ENCODE results near the gene TBL1XR1.
"Not testable (repeated sequence)": the region's sequence is repeated elsewhere in the genome, so short reads cannot be mapped to it uniquely, and the experiment has no call there.

The TBL1XR1 gene

DNA sequence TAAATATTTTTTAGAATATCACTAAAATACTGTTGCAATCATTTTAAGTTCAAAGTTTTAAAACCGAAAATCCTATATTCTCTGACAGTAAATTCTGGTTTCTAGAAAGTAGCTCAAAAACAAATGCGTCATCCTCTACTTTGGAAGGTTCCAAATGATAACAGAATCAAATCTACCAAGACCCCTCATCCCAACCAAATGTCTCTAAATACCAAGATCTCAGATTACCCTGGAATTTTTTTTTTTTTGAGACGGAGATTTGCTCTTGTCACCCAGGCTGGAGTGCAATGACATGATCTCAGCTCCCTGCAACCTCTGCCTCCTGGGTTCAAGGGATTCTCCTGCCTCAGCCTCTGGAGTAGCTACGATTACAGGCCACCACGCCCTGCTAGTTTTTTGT is 16.8 kb downstream of the TBL1XR1 start:
- no peak for DNase-seq

DNA sequence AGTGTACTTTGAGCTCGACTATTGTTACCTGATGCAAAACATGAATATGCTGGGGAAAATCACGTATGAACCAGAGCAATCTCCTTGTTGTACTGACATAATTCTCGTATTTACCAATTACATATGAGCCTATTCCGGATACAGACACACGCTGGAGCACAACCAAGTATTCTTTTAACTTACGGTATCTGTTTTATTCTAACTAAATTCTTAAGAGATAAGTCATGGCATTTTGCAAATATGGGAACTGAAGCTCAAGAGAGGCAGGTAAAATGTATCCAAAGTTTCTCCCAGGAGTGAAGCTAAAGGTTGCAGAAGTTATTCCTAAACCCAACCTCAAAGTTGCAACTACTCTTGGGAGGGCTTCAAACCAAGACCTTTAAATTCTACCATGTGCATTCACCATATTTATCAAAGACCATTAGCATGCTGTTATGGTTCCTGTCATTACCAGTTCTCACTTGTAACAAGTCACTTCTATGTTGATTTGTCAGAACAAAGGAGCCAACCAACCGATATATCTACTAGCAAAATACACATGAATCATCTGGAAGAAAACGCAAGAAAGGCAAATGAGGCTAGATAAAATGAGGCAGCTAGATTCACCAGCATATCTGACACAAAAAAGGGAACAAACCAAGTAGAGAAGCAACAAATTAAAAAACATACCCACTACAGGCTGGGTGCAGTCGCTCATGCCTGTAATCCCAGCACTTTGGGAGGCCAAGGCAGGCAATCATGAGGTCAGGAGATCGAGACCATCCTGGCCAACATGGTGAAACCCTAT is 17.8 kb downstream of the TBL1XR1 start:
- DNase-seq: peak; percentile 69

DNA sequence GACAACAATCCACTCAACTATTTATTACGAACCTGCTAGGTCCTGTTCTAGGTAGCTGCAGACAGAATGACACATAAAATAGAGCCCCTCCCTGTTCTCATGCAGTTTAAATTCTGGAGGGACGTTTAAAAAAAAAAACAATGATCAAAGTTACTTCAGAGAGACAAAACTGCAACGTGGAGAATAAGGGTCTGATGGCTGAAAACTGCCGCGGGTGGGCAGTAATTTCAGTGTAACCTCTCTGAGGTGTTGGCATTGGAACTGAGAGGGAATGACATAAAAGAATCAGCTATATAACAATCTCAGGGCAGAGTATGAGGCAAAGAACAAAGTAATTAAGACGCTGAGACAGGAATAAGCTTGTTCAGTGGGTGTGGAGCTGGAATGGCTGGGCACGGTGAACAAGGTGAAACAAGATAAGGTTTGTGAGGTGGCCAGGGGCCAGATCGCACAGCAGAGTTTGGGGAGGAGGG is 19.5 kb downstream of the TBL1XR1 start:
- DNase-seq: peak; percentile 51

DNA sequence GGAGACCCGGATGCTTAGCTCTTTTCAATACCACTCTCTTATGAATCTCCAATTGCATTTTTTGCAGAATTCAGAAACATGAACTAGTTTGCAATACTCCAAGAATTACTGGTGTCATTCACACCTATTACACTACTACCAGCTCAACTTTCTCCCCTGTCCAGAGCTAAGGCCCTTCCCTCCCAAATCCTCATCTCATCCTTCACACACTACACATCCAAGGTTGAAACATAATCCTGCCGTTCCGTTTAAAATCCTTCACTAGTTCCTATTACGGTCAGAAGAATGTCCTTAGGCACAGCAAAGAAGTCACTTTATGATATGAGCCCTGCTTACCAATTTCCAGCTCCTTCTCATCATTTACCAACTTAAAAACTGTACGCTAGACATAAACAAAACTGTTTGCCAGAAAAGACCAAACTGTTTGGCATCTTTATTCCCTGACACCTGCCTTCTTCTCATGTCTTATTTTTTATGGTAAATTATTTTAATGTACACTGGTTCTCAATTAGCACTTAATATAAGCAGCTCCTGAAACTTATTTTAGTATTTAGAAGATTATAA is 22.6 kb downstream of the TBL1XR1 start:
- DNase-seq: no peak

DNA sequence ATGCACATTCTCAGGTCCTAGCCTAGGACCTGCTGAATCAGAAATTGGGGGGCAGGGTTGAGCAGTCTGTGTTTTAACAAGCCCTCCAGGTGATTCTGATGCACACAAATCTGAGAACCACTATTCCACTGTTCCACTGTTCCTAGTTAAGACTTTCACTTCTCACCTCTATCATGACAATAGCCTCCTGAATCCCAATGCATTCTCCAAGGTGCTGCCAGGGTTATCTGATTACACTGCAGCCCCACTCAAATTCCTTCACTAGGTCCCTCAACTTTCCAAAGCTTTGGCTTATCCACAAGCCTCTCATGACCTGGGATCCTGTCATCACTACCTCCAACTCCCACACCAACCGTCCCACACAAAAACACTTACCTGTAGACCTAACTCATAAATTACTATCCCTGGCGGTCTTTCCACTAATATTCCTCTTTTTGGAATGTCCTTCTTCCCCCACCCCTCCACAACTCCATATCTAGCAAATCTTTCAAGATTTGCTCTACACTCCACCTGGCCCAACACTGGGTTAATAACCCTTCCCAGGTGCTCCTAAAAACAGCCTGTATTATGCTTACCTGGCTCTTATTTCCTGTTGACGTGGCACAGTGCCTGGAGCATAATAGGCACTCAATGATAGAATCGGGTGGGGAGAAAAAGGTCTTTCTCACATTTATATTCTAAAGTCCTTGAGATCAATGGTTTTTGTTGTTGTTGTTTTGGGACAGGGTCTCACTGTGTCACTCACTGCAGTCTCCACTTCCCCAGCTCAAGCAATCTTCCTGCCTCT is 27.2 kb downstream of the TBL1XR1 start:
- no peak for DNase-seq

DNA sequence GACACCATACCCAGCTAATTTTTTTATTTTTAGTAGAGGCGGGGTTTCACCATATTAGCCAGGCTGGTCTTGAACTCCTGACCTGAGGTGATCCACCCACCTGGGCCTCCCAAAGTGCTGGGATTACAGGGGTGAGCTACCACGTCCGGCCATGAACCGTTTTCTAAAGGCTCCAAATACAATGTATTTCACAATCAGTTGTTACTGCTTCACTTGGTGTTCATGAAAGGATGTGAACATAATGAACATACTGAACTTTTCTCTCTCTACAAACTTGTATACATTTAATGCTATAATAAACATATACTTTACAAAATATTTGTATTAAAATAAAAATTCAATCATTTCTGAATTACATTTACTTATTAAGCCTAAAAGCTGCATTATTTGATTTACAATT is 28.9 kb downstream of the TBL1XR1 start:
- DNase-seq: no peak

DNA sequence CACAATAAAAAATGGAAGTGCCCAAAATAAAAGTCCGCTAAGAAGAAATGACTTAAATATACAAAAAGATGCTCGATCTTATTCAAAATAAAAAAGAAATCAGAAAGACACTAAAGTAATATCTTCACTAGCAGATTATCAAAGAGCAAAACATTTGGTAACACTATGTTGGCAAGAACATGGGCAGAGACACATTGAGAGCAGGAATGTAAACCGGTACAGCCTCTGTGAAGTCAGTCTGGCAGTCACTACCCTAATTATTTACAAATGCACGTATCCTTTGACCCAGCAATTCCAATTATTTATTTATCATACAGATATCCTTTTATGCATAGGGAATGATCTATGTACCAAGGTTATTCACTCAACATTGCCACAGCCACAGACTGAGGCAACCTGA is 34.5 kb downstream of the TBL1XR1 start:
- no peak for DNase-seq

DNA sequence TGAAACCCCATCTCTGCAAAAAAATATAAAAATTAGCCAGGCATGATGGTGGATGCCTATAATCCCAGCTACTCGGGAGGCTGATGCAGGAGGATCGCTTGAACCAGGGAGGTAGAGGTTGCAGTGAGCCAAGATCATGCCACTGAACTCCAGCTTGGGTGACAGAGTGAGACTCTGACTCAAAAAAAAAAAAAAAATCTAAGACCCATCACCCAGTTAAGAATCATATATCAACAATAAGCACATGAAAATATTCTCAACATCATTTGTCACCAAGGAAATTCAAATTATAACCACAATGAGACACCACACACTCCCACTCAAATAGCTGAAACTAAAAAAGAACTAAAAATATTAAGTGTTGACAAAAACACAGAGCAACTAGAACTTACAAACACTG is 35.7 kb downstream of the TBL1XR1 start:
- not testable (repeated sequence) for DNase-seq

DNA sequence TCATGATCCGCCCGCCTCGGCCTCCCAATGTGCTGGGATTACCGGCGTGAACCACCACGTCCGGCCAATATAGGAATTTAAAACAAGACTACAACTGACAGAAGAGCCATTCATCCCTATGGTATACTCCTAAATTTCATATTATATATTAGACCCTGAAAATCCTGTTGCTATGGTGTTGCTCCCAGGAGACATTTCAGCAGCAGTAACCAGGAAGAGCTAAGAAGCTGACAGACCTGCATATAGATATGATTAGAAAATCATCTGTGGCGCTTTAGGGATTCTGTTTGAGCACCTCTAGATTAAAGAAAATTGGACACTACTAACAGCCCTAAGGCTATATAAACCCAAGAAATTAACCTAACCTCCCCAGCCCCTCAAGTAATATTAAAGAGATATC is 38.8 kb downstream of the TBL1XR1 start:
- DNase-seq: no peak

DNA sequence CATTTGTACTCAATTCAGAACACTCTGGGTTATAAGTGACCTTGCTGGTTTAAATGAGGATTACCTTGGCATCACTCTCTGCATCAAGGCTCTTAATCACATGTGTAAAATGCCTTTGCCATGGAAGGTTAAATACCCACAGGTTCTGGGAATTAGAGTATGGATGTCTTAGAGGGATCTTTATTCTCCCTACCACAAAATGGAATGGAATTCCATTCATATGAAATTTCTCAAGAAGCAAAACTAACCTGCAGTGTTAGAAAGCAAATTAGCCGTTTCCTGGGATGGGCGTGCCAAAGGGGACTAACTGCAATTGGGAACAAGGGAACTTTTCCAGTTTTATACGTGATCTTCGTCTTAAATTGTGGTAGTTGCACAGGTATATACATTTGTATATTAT is 39.8 kb downstream of the TBL1XR1 start:
- DNase-seq: no peak

DNA sequence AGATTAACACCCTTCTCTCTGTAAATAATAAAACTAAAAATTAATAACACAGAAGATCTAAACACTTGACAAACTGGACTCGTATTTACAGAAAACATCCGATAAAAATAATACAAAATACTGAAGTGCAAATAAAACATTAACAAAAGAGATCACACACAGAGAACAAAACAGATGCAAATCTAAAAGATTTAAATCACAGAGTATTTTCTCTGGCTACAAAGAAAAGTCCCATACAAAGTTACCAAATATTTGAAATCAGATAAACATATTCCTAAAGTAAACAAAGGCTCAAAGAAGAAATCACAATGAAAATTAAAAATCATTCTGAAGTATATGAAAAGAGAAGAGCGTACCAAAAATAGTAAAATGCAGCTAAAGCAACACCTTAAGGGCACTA is 42.5 kb downstream of the TBL1XR1 start:
- no peak for DNase-seq

DNA sequence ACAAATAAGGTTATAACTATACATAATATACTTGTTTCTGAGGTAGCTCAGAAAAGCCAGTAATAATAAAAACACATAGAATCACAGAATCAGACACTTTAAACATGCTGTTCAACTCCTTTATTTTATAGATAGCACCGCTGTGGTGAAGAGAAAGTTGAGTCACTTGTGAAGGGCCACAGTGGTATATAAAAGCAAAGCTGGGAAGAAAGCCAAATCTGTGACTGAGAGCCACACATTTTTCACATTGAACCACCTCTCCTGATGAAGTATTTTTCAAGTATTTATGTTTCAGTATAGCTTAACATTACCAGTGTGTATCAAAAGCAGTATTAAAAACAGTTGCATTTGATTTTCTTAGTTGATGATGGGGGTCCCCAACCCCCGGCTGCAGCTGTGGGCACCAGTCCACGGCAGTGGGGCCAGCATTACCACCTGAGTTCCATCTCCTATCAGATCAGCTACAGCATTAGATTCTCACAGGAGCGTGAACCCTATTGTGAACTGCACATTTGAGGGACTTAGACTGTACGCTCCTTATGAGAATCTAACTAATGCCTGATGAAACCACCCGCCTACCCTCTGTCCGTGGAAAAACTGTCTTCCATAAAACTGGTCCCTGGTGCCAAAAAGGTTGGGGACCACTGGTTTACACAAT is 46.2 kb downstream of the TBL1XR1 start:
- peak; percentile 83 for DNase-seq

DNA sequence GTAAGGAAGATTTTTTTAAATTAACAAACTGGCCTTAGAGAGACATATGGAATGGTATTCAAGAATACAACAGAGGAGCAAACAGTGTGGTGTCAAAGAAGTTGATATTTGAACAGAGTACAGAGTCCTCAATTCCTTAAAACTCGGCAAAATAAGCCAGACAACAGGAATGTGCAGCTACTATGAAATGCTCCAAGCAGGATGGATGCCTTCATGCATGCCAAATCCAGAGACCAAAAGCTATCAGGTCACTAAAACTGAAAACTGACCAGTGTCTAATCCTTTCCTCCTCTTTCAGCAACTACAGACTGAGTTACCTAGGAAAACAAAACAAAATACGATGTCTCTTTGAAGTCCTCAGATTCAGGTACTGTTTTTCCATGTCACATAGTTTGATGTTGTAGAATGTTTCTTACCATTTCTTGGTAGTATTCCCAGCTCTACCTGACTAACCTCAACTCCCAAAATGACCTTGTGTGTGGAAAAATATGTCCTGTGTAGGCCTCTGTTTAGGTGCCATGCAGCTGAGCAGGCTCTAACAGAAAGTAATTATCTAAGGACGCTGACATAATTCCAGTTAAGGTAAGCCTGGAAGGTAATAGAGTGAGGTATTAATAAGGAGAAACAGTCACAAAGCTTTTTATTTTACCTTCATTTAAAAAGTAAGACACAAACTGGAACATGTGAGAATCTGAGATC is 46.9 kb downstream of the TBL1XR1 start:
- DNase-seq: no peak

DNA sequence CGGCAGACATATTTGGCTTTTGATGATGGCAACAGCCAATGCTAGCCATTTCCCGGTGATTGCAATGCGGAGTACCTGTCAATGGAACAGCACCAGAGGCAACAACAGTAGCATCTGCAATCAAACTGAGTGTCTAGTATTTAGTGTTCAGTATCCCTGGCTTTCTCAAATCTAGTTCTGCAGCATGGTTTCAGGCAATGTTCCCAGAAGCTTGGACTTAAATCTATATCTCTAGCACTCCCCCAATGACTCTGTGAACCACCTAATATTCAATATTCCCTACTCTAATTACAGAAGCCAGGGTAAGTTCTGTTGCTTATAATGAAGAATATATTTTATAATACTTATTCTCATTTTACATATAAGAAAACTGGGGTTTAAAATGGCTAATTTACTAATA is 48.2 kb downstream of the TBL1XR1 start:
- no peak for DNase-seq

DNA sequence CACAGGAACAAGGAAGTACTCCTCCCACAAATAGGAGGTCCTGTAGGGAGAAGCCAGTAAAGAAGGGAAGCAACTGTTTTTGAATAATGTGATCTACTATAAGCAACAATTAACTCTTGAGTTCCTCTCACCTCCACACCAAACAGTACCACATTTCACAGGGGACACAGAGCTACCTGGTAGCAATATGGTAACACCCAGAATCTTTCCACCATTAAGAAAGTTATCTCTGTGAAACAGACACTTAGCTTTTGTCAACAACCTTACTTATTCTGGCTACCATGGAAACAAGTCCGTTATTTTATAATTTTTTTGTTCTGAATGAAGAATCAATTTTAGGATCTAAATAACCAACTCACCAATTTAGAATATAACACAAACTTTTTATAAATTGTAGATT is 49.5 kb downstream of the TBL1XR1 start:
- peak; percentile 49 for DNase-seq

DNA sequence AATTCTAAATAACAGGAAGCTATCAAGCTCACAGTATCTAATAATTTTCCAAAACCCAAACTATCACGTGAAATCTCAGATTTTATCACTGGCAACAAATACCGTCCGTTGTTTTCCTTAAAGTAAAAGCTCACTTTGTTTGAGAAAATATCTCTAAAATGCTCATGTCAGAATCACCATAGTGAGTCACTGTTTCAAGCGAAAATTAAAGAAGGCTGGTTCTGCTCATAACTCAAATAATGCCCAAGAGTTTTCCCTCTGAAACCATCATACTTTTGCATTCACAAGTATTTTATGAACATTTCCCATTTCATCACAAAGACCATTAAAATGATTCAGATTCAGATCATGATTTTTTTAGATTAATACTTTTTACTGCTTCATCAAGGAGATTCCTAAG is 50.6 kb downstream of the TBL1XR1 start:
- DNase-seq: no peak

DNA sequence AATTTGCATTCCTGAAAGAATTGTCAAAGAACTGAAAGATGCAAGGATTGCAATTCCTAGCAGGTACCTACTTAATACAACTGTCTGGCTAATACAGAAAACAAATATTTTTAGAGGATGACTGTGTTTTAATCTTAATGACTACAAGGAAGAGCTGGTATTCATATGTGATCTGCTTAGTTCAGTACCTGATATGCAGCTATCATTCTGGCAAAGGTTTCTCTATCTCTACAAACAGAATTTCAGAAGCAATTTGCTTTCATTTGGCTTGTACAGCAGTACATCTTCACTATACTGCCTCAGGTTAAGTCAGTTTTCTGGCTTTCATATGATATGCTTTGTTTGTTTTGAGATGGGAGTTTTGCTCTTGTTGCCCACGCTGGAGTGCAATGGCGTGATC is 51.3 kb downstream of the TBL1XR1 start:
- peak; percentile 56 for DNase-seq

DNA sequence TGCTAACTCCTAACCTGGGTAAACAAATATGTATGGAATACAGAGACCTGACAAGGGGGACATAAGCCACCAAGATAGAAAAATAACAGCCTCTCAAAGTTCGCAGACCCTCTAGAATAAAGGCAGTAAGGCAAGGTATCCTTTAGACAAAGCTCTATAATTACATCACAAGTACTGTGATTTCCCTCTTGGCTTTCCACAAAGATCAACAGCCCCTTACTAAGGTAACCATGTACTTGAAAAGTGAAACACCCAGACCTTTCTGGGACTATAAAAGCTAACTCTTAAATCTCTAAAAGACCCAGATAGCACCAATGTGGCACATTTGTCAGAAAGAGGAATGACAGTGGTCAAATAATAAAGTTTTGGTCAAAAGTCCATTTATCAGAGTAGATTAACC is 51.9 kb downstream of the TBL1XR1 start:
- DNase-seq: no peak

DNA sequence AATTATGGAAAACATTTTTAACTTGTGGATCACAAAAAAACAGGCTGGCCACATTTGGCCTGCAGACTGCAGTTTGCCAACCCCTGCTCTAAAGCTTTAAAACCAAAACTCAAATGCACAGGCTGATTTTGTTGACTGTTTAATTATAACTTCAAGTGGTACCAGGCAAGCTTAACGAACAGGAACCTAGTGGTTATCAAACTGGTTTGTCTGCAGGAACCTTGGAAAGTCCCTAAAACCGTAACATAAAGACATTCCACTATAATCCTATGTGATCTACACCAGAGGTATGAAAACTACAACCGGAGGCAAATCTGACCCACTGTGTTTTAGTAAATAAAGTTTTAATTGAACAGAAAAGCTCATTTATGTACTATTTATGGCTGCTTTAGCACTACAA is 52.4 kb downstream of the TBL1XR1 start:
- no peak for DNase-seq

DNA sequence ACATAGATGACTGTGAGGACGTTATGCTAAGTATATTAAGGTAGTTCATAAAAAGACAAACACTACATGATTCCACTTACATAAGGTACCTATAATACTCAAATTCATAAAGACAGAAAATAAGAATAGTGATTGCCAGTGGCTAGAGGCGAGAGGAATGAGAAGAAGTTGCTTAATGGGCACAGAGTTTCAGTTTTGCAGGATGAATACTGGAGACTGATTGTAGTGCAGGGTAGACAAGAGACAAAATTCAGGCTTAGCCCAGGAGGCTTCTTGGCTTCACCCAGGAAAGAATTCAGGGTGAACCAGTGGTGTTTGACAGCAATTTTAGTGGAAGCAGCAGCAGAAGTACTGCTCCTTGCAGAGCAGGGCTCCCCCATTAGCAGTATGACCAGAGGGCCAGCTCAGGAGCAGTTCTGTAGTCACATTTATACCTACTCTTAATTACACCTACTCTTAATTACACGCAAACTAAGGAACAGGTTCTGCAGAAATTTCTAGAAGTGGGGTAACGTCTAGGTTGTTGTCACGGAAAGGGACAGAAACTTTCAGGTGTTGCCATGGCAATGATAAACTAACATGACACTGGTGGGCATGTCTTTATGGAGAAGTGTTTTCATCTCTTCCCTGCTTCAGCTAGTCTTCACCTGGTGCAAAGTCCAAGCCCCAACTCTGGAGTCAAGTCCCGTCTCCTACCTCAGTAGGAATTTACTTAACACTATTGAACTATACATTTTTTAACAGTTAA is 55.2 kb downstream of the TBL1XR1 start:
- no peak for DNase-seq

DNA sequence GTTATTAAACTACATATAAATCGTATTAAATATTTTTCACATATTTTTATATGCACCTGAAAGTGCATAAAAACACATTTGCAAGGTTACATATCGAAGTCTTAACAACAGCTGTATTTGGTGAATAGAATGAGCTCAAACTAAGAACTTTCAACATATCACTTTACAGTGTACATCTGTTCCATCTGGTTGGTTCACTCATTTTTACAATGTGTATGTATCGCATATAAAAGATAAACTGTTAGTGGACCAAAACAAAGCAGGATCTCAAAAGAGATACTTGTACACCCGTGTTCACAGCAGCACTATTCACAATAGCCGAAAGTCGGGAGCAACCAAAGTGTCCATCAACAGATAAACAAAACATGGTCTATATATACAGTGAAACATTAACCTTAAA is 55.8 kb downstream of the TBL1XR1 start:
- DNase-seq: no peak

DNA sequence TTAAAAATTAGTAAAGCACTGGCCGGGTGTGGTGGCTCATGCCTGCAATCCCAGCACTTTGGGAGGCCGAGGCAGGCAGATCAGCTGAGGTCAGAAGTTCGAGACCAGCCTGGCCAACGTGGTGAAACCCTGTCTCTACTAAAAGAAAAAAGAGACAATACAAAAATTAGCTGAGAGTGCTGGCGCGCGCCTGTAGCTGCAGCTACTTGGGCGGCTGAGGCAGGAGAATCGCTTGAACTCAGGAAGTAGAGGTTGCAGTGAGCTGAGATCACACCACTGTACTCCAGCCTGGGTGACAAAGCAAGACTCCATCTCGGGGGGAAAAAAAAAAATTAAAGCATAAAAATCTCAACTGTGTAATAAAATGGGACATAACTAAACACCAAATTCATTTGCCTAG is 58.1 kb downstream of the TBL1XR1 start:
- not testable (repeated sequence) for DNase-seq

Measured in hematopoietic multipotent progenitor cell treated with erythropoietin and hydrocortisone succinate and interleukin-3 and kit ligand, for 8 days (in vitro differentiated cells).